GM21786 (cell line): Measurements from ENCODE around the gene NCR2.

Source experiments
- ATAC-seq: cut with Tn5 transposase; IDR thresholded peaks from one replicate; pipeline ENCODE4 v1.9.1; 2021; ENCODE audit not compliant: unreplicated experiment

The NCR2 gene

GRCh38 chr6:41392246-41392645 lies 56.8 kb downstream of the NCR2 start:
- no peak for ATAC-seq

DNA sequence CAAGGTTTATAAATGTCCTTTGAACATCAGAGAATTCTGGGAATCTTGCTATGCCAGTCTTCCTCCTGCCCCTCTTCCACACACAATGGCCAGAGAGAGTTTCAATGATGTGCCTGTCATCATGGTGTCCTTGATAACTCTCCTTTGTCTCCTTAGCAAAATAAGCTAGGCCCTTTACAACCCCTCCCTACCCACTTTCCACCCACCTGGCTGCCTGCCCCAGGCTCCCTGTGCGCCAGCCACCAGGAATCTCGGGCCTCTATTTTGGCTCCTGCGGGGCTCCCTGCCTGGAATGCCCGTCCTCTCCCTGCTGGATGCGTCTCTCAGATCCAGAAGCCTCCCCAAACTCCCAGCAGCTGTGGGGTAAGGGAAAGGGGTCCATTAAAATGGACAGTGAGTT lies 60.9 kb downstream of the NCR2 start:
- ATAC-seq: no peak

GRCh38 chr6:41399424-41399823 lies 64.0 kb downstream of the NCR2 start:
- no peak for ATAC-seq
